Glomerular endothelial cell (primary cell): ENCODE results near the gene NOTCH3. TPM values are rescaled to one million over a fixed set of nuclear protein-coding genes. Genes with fewer than 3 reads are reported as not detected.

Source experiments
- DNase-seq: peaks from one replicate; pipeline ENCODE4 v3.0.0-alpha.2; 2011; ENCODE audit warnings: low read depth, low spot score; ENCODE audit errors: extremely low read depth
- total RNA-seq: library from RNA; depleted of rRNA; stranded (reverse); fragments of >200 nt; gene quantifications from 2 replicates; pipeline ENCODE4 v1.2.3, GENCODE V29; 2015

NOTCH3 gene
- total RNA-seq, 1 donor from 2014 or later = 37.5 TPM

GRCh38 chr19:15170345-15170744 is 30.4 kb downstream of the NOTCH3 start:
- DNase-seq = no peak

GRCh38 chr19:15169541-15170285 is 31.1 kb downstream of the NOTCH3 start:
- no peak for DNase-seq

- no peak for DNase-seq
Measured at GRCh38 chr19:15166700-15167099, 34.1 kb downstream of the NOTCH3 start.

GRCh38 chr19:15161028-15161984 is 39.5 kb downstream of the NOTCH3 start:
- no peak for DNase-seq

- no peak for DNase-seq
Measured at GRCh38 chr19:15159251-15159650, 41.5 kb downstream of the NOTCH3 start.

GRCh38 chr19:15156391-15156790 is 44.4 kb downstream of the NOTCH3 start:
- no peak for DNase-seq

- DNase-seq = no peak
Measured at GRCh38 chr19:15155296-15155695, 45.5 kb downstream of the NOTCH3 start.

GRCh38 chr19:15154002-15154612 is 46.7 kb downstream of the NOTCH3 start:
- DNase-seq = no peak

- DNase-seq = no peak
Measured at GRCh38 chr19:15149737-15150136, 51.1 kb downstream of the NOTCH3 start.

GRCh38 chr19:15147090-15147489 is 53.7 kb downstream of the NOTCH3 start:
- no peak for DNase-seq

GRCh38 chr19:15144046-15144646 is 56.6 kb downstream of the NOTCH3 start:
- DNase-seq = no peak

- no peak for DNase-seq
Measured at GRCh38 chr19:15142313-15142712, 58.5 kb downstream of the NOTCH3 start.

- DNase-seq = no peak
Measured at GRCh38 chr19:15141143-15141542, 59.7 kb downstream of the NOTCH3 start.

GRCh38 chr19:15138427-15138826 is 62.4 kb downstream of the NOTCH3 start:
- DNase-seq = no peak

- no peak for DNase-seq
Measured at GRCh38 chr19:15137777-15138176, 63.0 kb downstream of the NOTCH3 start.

GRCh38 chr19:15136234-15136954 is 64.4 kb downstream of the NOTCH3 start:
- no peak for DNase-seq

GRCh38 chr19:15129856-15130585 is 70.8 kb downstream of the NOTCH3 start:
- DNase-seq = no peak

GRCh38 chr19:15128162-15128770 is 72.5 kb downstream of the NOTCH3 start:
- no peak for DNase-seq
